ENCODE data around the gene TMCO6. TPM values are rescaled to one million over a fixed set of nuclear protein-coding genes. Genes with fewer than 3 reads are reported as not detected.
A peak's percentile ranks its signal among the peaks of the same experiment; 100 is the strongest.
"Not testable (repeated sequence)": the region's sequence is repeated elsewhere in the genome, so short reads cannot be mapped to it uniquely, and the experiment has no call there.

Gene TMCO6
- total RNA-seq, 2 experiments from 2014 or later: 26.9 to 36.8 TPM

DNA sequence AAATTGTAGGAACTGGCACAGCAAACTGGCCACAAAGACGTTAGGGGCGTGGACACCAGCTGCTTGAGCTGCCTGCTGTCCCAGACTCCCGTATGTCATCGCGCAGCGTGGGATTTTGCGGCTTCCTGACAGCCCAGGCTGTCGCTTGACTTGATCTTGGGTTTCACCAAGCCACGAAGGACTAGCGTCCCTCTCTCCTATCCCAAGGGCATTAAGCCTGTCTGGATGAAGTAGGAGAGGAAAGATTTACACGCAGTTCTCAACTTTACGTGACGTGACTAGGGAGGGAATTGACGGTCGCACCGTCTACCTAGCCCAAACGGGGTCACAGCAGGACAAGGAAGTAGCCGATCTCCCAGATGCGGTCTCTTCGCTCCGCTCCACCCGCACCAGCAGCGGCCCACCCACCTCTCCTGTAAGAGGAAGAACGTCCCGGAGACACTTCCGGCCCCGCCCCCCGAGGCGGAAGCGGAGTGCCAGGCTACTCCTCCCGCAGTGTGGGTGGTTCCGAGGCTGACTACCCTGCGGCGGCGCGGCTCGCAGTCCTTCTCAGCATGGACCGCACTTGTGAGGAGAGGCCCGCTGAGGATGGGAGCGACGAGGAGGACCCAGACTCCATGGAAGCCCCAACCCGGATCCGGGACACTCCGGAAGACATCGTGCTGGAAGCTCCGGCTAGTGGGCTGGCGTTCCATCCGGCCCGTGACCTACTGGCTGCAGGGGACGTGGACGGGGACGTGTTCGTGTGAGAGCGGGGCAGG lies 25.3 kb downstream of the TMCO6 start, which contains the start of gene WDR55:
WDR55 (plus strand) TSS at position 546 of the 761 bp plus-strand sequence; CDS start at position 555, 9 bp downstream.
- H2AFZ ChIP-seq (ENCODE audit: low read length): peak within 1 kb of the TSS; percentile 98
- H3K4me1 ChIP-seq (ENCODE audit: insufficient read depth, low read length, poor library complexity, severe bottlenecking): peaks cover 17% of the 10 kb centered on the region
- ChIA-PET CTCF (ENCODE audit: unreplicated experiment) (no interaction called here), POLR2A (interaction anchor here (1.4 kb wide), 1 partner anchor 18 kb away, joined by 3 read pairs; no protein-coding TSS in a partner anchor)
- TSS peak; percentile 90 for BruUV-seq (replicated peaks)
- H3K9me3 ChIP-seq (ENCODE audit: low read length): no peaks in the 10 kb centered on the region
- H3K27ac ChIP-seq (ENCODE audit: low read depth, low read length, poor library complexity, severe bottlenecking): peak within 1 kb of the TSS; percentile 39
- H3K79me2 ChIP-seq (ENCODE audit: insufficient read depth, low read depth, low read length): peaks cover 25% of the 10 kb centered on the region
- H3K4me2 ChIP-seq (ENCODE audit: low read length): peak within 1 kb of the TSS; percentile 88
- no peaks in the 10 kb centered on the region for H4K20me1 ChIP-seq (ENCODE audit: insufficient read depth, low read length)
- intact Hi-C loops (cut with micrococcal nuclease; ENCODE audit: unreplicated experiment): loop anchor here (1.0 kb wide), 1 partner anchor 27 kb away; the partner anchor contains the start of genes HARS1 and HARS2
- H3K36me3 ChIP-seq (ENCODE audit: insufficient read depth, low read length): peaks cover 78% of the 10 kb centered on the region
- TF ChIP-seq EZH2phosphoT487 (IDR thresholded peaks at IDR 0.05; ENCODE audit: borderline replicate concordance, low read depth, low read length) (no peak), CTCF (conservative IDR thresholded peaks at IDR 0.05; ENCODE audit: low read length) (no peak)
- no peaks in the 10 kb centered on the region for H3K9me2 ChIP-seq (ENCODE audit: insufficient read depth, low read length)
- H3K4me3 ChIP-seq (ENCODE audit: low read depth, low read length, poor library complexity, severe bottlenecking): peak within 1 kb of the TSS; percentile 95
- DNase-seq (ENCODE audit: low spot score): peak; percentile 90

DNA sequence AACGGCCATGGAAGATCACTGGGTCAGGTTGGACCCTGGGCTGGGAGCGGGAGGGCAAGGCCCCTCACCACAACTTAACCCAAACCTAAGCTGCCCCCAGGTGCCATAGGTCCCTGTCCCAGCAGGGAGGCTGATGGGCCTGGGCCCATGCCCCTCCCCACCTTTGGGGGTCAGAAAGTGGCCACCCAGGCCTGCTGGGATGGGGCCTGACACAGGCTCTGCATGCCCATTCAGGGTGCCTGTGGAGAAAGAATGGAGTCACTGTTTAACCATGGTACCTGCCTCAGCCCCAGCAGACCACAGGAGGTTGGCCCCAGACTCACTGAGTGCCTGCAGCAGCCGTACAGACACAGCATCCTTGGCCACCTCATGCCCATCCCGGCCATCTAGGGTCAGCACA lies 31.8 kb downstream of the TMCO6 start:
- H3K9me2 ChIP-seq (ENCODE audit: insufficient read depth, low read length); POLR2A ChIA-PET; CTCF ChIA-PET (ENCODE audit: unreplicated experiment); H2AFZ ChIP-seq (ENCODE audit: low read length); H3K9me3 ChIP-seq (ENCODE audit: low read length); DNase-seq (ENCODE audit: low spot score); H4K20me1 ChIP-seq (ENCODE audit: insufficient read depth, low read length); H3K4me3 ChIP-seq (ENCODE audit: low read depth, low read length, poor library complexity, severe bottlenecking); H3K27ac ChIP-seq (ENCODE audit: low read depth, low read length, poor library complexity, severe bottlenecking); BruUV-seq (replicated peaks); intact Hi-C loops (cut with micrococcal nuclease; ENCODE audit: unreplicated experiment); H3K4me2 ChIP-seq (ENCODE audit: low read length); H3K4me1 ChIP-seq (ENCODE audit: insufficient read depth, low read length, poor library complexity, severe bottlenecking): not testable (repeated sequence)
- Histone ChIP-seq H3K79me2 (ENCODE audit: insufficient read depth, low read depth, low read length) (peaks cover 13% of the 10 kb centered on the region; the same call in 1 of the 2 replicates), H3K36me3 (ENCODE audit: insufficient read depth, low read length) (peaks cover 97% of the 10 kb centered on the region)

- intact Hi-C loops (cut with micrococcal nuclease; ENCODE audit: unreplicated experiment): no loop called here
- H3K4me3 ChIP-seq (ENCODE audit: low read depth, low read length, poor library complexity, severe bottlenecking): no peak overlapping the region
- no peak for DNase-seq (ENCODE audit: low spot score)
- TF ChIP-seq EZH2phosphoT487 (IDR thresholded peaks at IDR 0.05; ENCODE audit: borderline replicate concordance, low read depth, low read length): no peak
- no peak for TF ChIP-seq CTCF (conservative IDR thresholded peaks at IDR 0.05; ENCODE audit: low read length)
- ChIA-PET POLR2A (no interaction called here), CTCF (ENCODE audit: unreplicated experiment) (no interaction called here)
- peaks cover 7% of the 10 kb centered on the region; the same call in 1 of the 2 replicates for H3K79me2 ChIP-seq (ENCODE audit: insufficient read depth, low read depth, low read length)
- no peaks in the 10 kb centered on the region for H3K9me2 ChIP-seq (ENCODE audit: insufficient read depth, low read length)
- H2AFZ ChIP-seq (ENCODE audit: low read length): no peak overlapping the region
- H3K4me2 ChIP-seq (ENCODE audit: low read length): no peak overlapping the region
- H4K20me1 ChIP-seq (ENCODE audit: insufficient read depth, low read length): no peaks in the 10 kb centered on the region
- BruUV-seq (replicated peaks): no TSS peak
- peaks cover under 1% of the 10 kb centered on the region for H3K4me1 ChIP-seq (ENCODE audit: insufficient read depth, low read length, poor library complexity, severe bottlenecking)
- H3K9me3 ChIP-seq (ENCODE audit: low read length): no peaks in the 10 kb centered on the region
- no peak overlapping the region for H3K27ac ChIP-seq (ENCODE audit: low read depth, low read length, poor library complexity, severe bottlenecking)
- peaks cover 97% of the 10 kb centered on the region for H3K36me3 ChIP-seq (ENCODE audit: insufficient read depth, low read length)
Observed at GRCh38 chr5:140671472-140672125, 32.3 kb downstream of the TMCO6 start.
